ENCODE data around the gene ATAT1.

GRCh38 chr6:30599625-30600324 is 26.9 kb upstream of the ATAT1 start:
- TF ChIP-seq, protein P1, sequence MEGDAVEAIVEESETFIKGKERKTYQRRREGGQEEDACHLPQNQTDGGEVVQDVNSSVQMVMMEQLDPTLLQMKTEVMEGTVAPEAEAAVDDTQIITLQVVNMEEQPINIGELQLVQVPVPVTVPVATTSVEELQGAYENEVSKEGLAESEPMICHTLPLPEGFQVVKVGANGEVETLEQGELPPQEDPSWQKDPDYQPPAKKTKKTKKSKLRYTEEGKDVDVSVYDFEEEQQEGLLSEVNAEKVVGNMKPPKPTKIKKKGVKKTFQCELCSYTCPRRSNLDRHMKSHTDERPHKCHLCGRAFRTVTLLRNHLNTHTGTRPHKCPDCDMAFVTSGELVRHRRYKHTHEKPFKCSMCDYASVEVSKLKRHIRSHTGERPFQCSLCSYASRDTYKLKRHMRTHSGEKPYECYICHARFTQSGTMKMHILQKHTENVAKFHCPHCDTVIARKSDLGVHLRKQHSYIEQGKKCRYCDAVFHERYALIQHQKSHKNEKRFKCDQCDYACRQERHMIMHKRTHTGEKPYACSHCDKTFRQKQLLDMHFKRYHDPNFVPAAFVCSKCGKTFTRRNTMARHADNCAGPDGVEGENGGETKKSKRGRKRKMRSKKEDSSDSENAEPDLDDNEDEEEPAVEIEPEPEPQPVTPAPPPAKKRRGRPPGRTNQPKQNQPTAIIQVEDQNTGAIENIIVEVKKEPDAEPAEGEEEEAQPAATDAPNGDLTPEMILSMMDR (conservative IDR thresholded peaks at IDR 0.05 in 1 of 2, IDR thresholded peaks at IDR 0.05 in 1 of 2; ENCODE audit: extremely low read depth in 1 of 2, insufficient read depth in 1 of 2, low read depth in 1 of 2, low read length in 2 of 2): no peak
- no peak for TF ChIP-seq EZH2 (IDR thresholded peaks at IDR 0.05; ENCODE audit: borderline replicate concordance, low read length)

All from mammary epithelial cell (primary cell).